Testis (tissue), 2 donors: ENCODE results near the gene SYT10.

ENCODE experiments used
- CTCF ChIP-seq, 3 experiments: fragments of 450-650 bp in 2 of 3; fragments of 200-600 bp in 1 of 3; sonication (generic) in 1 of 3; IDR thresholded peaks; one replicate each; pipeline ENCODE4 v1.5.1; 2016 to 2019; ENCODE audit warnings: antibody characterized with exemption in 3 of 3, mild to moderate bottlenecking in 2 of 3, moderate library complexity in 1 of 3
- POLR2A ChIP-seq: fragments of 450-650 bp; IDR thresholded peaks from one replicate; pipeline ENCODE4 v1.6.1; 2017; ENCODE audit warnings: antibody characterized with exemption, mild to moderate bottlenecking, moderate library complexity

GRCh38 chr12:33438851-33439586 lies 600 bp downstream of the SYT10 start:
- TF ChIP-seq CTCF (IDR thresholded peaks at IDR 0.05), result no peak
- no peak for TF ChIP-seq POLR2A
